Neural crest cell (in vitro differentiated cells): ENCODE measurements around the gene TMEM50B. TPM values are rescaled to one million over a fixed set of nuclear protein-coding genes. Genes with fewer than 3 reads are reported as not detected.
A peak's percentile ranks its signal among the peaks of the same experiment; 100 is the strongest.

Source experiments
- DNase-seq: peaks from one replicate; pipeline ENCODE4 v3.0.0; 2021; ENCODE audit warnings: low read depth, mixed read lengths, low spot score
- H3K27ac Mint-ChIP-seq: one replicate; pipeline ENCODE4 v1.8.0; 2021; ENCODE audit warnings: mild to moderate bottlenecking, mixed read lengths; ENCODE audit not compliant: unreplicated experiment
- H3K27me3 Mint-ChIP-seq: 2 replicates; pipeline ENCODE4 v1.8.0; 2021; ENCODE audit warnings: low read depth, mild to moderate bottlenecking, mixed read lengths
- H3K36me3 Mint-ChIP-seq: 2 replicates; pipeline ENCODE4 v1.8.0; 2021; ENCODE audit warnings: low read depth, mild to moderate bottlenecking, mixed read lengths
- H3K4me1 Mint-ChIP-seq: 2 replicates; pipeline ENCODE4 v1.8.0; 2021; ENCODE audit warnings: mixed read lengths
- H3K4me3 Mint-ChIP-seq: one replicate; pipeline ENCODE4 v1.8.0; 2021; ENCODE audit warnings: mild to moderate bottlenecking, mixed read lengths
- H3K9me3 Mint-ChIP-seq: 2 replicates; pipeline ENCODE4 v1.8.0; 2021; ENCODE audit warnings: mixed read lengths
- CTCF ChIP-seq: fragments of 200-600 bp; sonication (generic); conservative IDR thresholded peaks from 2 replicates; pipeline ENCODE4 v1.5.0; 2021; ENCODE audit warnings: antibody characterized with exemption, mild to moderate bottlenecking
- long read RNA-seq: library from polyadenylated mRNA; unstranded; transcript quantifications from one replicate; pipeline ENCODE4 v2.0.0, GENCODE V29; 2020
- total RNA-seq: library from RNA; stranded (reverse); gene quantifications from 2 replicates; pipeline ENCODE4 v1.2.1, GENCODE V29; 2021

TMEM50B gene
- 23.2 and 25.6 TPM in 2 replicates for total RNA-seq
- long read RNA-seq, transcript TMEM50B-210 (7 exons, 2,375 nt): major isoform, 36 of 56 reads
- long read RNA-seq, partial matches to known transcripts: 3 of 56 reads
- long read RNA-seq, other reads (novel, unspliced or antisense): 12 of 56 reads

GRCh38 chr21:33479679-33480480, at the start of gene TMEM50B:
TSS of gene TMEM50B (minus strand) at chr21:33479974. CDS start at chr21:33468885, 11,089 bp downstream.
- H3K4me1 Mint-ChIP-seq: peaks cover 20% of the 10 kb centered on the region
- H3K4me3 Mint-ChIP-seq: peak within 1 kb of the TSS; percentile 98
- DNase-seq: peak; percentile 88
- no peaks in the 10 kb centered on the region for H3K27me3 Mint-ChIP-seq
- H3K36me3 Mint-ChIP-seq: no peaks in the 10 kb centered on the region
- TF ChIP-seq CTCF: peak; percentile 57
- H3K27ac Mint-ChIP-seq: peak within 1 kb of the TSS; percentile 96
- H3K9me3 Mint-ChIP-seq: no peaks in the 10 kb centered on the region

- no peaks in the 10 kb centered on the region for H3K9me3 Mint-ChIP-seq
- H3K4me1 Mint-ChIP-seq: no peaks in the 10 kb centered on the region
- no peak for DNase-seq
- H3K36me3 Mint-ChIP-seq: peaks cover 7% of the 10 kb centered on the region
- H3K4me3 Mint-ChIP-seq: no peak overlapping the region
- no peaks in the 10 kb centered on the region for H3K27me3 Mint-ChIP-seq
- H3K27ac Mint-ChIP-seq: no peak overlapping the region
- TF ChIP-seq CTCF: no peak
Observed at GRCh38 chr21:33522953-33523349, 43.2 kb upstream of the TMEM50B start.

DNA sequence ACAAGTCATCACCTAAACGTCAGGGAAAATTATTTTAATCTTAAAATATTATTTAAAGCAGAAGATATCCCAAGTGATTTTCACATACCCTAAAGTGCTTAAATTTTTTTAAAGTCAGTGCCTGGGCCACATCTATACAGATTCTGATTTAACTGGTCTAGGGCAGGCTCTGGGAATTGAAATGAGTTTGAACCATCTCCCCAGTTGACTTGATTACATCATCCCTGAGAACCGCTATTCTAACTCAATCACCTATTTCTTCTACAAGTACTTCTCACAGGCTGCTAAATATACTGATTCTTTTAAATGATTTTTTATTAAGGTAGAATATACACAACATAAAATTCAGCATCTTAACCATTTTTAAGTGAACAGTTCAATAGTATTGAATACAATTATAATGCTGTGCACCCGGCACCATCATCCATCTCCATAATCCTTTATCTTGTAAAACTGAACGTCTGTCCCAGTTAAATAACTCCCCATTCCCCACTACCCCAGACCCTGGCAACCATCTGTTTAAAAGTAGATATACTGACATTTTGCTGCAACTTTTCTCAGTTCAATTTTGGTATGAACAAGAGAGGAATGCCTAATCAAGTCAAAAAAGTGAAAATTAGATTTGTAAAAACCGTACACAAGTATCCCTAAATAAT, 42.7 kb upstream of the TMEM50B start:
- no peaks in the 10 kb centered on the region for H3K9me3 Mint-ChIP-seq
- no peak overlapping the region for H3K4me3 Mint-ChIP-seq
- no peak for TF ChIP-seq CTCF
- no peak for DNase-seq
- peaks cover 6% of the 10 kb centered on the region for H3K36me3 Mint-ChIP-seq
- H3K27me3 Mint-ChIP-seq: no peaks in the 10 kb centered on the region
- H3K4me1 Mint-ChIP-seq: no peaks in the 10 kb centered on the region
- no peak overlapping the region for H3K27ac Mint-ChIP-seq

DNA sequence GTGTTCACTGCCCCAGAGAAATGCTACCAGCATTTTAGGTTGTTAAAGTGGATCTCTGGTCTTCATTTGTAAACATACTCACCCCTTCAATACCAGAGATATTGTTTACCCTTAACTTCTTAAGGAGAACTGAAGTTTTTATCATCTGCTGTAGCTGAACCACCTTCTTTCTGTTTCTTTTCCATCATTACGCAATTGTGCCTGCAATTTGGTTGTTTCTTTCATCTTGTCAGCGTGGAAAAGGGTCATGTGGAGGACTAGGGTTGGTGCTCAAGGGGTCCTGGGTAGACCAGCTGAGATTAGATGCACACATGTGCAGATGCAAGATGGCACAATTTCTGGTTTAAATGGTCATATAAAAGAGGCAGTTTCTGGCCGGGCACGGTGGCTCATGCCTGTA, 39.1 kb upstream of the TMEM50B start:
- H3K4me1 Mint-ChIP-seq: no peaks in the 10 kb centered on the region
- DNase-seq: no peak
- no peaks in the 10 kb centered on the region for H3K9me3 Mint-ChIP-seq
- no peak overlapping the region for H3K27ac Mint-ChIP-seq
- H3K36me3 Mint-ChIP-seq: peaks cover 15% of the 10 kb centered on the region
- no peaks in the 10 kb centered on the region for H3K27me3 Mint-ChIP-seq
- no peak for TF ChIP-seq CTCF
- H3K4me3 Mint-ChIP-seq: no peak overlapping the region

DNA sequence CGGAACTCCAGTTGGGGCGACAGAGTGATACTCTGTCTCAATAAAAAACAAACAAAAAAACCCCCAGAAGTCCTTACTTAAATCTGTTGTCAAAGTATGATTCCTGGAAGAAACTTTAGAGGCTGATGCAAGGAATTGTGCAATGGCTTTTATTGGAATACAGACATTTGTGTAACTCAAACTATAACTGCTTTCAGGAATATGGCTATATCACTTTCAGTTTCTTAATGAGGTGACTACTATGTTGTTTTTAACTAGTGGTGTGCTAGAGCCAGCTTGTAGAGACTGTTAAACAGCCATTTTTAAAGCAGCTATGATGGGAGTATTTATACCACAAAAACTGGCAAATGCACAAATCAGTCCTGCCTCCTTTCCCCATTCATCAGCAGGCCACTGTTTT, 34.5 kb upstream of the TMEM50B start:
- TF ChIP-seq CTCF: no peak
- peaks cover 19% of the 10 kb centered on the region for H3K36me3 Mint-ChIP-seq
- H3K4me1 Mint-ChIP-seq: no peaks in the 10 kb centered on the region
- H3K27ac Mint-ChIP-seq: no peak overlapping the region
- H3K4me3 Mint-ChIP-seq: no peak overlapping the region
- no peaks in the 10 kb centered on the region for H3K9me3 Mint-ChIP-seq
- no peak for DNase-seq
- no peaks in the 10 kb centered on the region for H3K27me3 Mint-ChIP-seq
